ENCODE results near the gene CEPT1. TPM values are rescaled to one million over a fixed set of nuclear protein-coding genes. Genes with fewer than 3 reads are reported as not detected.

The CEPT1 gene
- total and polyA plus RNA-seq, 3 donors from 2014 or later, result 25.0 to 69.4 (median 63.2) TPM

DNA sequence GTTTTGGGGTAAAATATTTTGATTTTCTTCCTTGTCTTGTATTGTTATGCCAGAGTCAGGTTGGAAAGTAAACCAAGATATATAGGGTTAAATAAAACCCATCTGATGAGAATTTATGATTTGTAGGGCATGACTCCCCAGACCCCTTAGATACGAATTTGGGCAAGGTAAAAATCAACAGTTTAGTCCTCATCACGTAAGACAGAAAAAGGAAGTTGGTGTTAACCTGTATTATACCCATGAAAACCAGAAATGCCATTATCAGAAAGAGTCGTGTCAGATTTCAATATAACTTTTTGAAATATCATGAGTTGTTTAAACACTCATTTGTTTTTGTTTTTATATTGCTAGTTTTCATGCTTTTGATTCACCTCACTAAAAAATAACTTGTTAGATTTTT is 11.8 kb downstream of the CEPT1 start:
- TF ChIP-seq, protein P1, sequence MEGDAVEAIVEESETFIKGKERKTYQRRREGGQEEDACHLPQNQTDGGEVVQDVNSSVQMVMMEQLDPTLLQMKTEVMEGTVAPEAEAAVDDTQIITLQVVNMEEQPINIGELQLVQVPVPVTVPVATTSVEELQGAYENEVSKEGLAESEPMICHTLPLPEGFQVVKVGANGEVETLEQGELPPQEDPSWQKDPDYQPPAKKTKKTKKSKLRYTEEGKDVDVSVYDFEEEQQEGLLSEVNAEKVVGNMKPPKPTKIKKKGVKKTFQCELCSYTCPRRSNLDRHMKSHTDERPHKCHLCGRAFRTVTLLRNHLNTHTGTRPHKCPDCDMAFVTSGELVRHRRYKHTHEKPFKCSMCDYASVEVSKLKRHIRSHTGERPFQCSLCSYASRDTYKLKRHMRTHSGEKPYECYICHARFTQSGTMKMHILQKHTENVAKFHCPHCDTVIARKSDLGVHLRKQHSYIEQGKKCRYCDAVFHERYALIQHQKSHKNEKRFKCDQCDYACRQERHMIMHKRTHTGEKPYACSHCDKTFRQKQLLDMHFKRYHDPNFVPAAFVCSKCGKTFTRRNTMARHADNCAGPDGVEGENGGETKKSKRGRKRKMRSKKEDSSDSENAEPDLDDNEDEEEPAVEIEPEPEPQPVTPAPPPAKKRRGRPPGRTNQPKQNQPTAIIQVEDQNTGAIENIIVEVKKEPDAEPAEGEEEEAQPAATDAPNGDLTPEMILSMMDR (IDR thresholded peaks at IDR 0.05), result no peak
- no peak for TF ChIP-seq POLR2A (IDR thresholded peaks at IDR 0.05)
- Histone ChIP-seq H3K9me3 (no peaks in the 10 kb centered on the region), H3K27ac (no peak overlapping the region), H3K4me3 (no peak overlapping the region), H3K27me3 (no peaks in the 10 kb centered on the region), H3K4me1 (peaks cover 14% of the 10 kb centered on the region), H3K36me3 (ENCODE audit: low read depth, missing control alignments) (no peaks in the 10 kb centered on the region)
- intact Hi-C loops (cut with DNase I; ENCODE audit: low total_unique reads), result no loop called here
- WGBS, 2 donors, result 64 to 81% methylated on average over 3 of the region's 3 CpGs
- no peak for DNase-seq

DNA sequence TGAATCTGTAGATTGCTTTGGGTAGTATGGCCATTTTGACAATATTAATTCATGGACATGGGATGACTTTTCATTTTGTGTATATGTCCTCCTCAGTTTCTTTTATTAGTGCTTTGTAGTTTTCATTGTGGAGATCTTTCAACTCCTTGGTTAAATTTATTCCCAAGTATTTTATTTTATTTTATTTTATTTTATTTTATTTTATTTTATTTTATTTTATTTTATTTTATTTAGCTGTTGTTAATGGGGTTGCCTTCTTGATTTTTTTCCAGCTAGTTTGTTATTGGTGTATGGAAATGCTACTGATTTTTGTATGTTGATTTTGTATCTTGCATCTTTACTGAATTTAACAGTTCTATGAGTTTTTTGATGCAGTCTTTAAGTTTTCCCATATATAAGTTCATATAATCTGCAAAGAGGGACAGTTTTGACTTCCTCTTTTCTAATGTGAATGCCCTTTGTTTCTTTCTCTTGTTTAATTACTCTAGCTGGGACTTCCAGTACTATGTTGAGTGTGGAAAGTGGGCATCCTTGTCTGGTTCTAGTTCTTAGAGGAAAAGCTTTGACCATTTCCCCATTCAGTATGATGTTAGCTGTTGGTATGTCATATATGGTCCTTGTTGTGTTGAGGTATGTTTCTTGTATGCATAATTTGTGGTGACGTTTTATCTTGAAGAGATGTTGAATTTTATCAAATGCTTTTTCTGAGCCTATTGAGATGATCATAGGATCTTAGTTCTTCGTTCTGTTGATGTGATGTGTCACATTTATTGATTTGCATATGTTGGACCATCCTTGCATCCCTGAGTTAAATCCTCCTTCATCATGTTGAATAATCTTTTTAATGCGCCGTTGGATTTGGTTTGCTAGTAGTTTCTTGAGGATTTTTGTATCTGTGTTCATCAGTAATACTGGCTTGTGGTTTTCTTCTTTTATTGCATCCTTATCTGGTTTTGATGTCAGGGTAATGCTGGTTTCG is 14.3 kb downstream of the CEPT1 start:
- H3K27ac ChIP-seq, result no peak overlapping the region

DNA sequence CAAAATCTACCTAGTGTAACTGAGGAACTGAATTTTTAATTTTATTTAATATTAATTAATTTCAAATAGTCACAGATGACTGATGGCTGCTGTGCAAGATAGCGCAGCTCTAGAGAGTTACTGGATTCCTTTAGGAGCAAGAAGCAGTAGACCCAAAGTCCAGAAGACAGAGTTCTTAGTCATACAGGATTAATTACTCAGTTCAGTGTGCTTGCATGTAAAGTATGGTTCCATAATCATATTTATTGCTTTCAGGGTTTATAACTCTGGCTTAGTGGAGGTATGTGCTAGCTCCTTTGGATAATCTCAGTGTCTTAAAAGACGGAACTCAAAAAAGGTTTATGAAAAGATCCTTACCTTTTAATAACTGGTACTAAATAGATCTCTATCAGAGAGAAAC is 17.4 kb downstream of the CEPT1 start:
- WGBS, 2 donors, result 95 to 96% methylated on average over 2 of the region's 2 CpGs
- Histone ChIP-seq H3K9me3 (no peaks in the 10 kb centered on the region), H3K27me3 (no peaks in the 10 kb centered on the region), H3K4me1 (peaks cover 12% of the 10 kb centered on the region), H3K27ac (no peak overlapping the region), H3K36me3 (ENCODE audit: low read depth, missing control alignments) (no peaks in the 10 kb centered on the region), H3K4me3 (no peak overlapping the region)
- no peak for DNase-seq
- intact Hi-C loops (cut with DNase I; ENCODE audit: low total_unique reads), result no loop called here
- TF ChIP-seq, protein P1 (IDR thresholded peaks at IDR 0.05), result no peak
- no peak for TF ChIP-seq POLR2A (IDR thresholded peaks at IDR 0.05)

More for the DNA sequence above, 14.3 kb downstream of the CEPT1 start:
- 91% methylated on average over 5 of the region's 5 CpGs for WGBS, 2 donors
- intact Hi-C loops (cut with DNase I; ENCODE audit: low total_unique reads), result no loop called here
- no peak for DNase-seq
- H3K27me3 ChIP-seq, result no peaks in the 10 kb centered on the region
- no peaks in the 10 kb centered on the region for H3K36me3 ChIP-seq (ENCODE audit: low read depth, missing control alignments)
- no peak for TF ChIP-seq POLR2A (IDR thresholded peaks at IDR 0.05)
- TF ChIP-seq, protein P1 (IDR thresholded peaks at IDR 0.05), result no peak
- H3K9me3 ChIP-seq, result no peaks in the 10 kb centered on the region
- no peak overlapping the region for H3K4me3 ChIP-seq
- H3K4me1 ChIP-seq, result peaks cover 16% of the 10 kb centered on the region

DNA sequence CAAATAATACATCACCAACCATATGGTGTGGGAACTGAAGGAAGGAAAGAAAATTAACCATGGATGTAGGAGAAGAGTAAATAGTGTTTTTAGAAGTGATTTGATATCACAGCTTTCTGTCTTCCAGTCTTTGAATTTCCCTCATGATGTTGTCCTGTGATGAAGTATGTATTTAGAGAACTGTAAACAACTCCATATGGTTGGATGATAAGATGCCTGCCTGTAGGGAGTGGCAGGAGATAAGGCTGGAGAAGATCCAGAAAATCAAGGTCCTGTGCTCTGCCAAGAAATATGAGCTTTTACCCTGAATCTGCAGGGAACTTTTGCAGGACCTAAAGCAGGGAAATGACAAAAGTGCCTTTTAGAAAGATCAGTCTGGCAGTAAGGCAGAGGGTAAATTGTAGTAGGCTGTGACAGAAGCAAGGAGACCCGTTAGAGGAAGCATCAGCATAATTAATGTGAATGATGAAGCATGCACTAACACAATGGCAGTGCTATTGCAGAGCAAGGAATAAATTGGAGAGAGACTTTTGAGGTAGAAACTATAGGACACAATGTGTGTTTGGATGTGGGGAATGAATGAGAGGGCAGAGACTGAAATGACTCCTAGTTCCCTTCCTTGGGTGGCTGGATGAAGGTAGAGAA is 21.9 kb downstream of the CEPT1 start:
- Histone ChIP-seq H3K4me3 (no peak overlapping the region), H3K27ac (peak overlapping the region in 1 of 2 donors; percentile 14), H3K9me3 (no peaks in the 10 kb centered on the region), H3K36me3 (ENCODE audit: low read depth, missing control alignments) (no peaks in the 10 kb centered on the region), H3K27me3 (no peaks in the 10 kb centered on the region), H3K4me1 (peaks cover 10% of the 10 kb centered on the region)
- DNase-seq, result no peak
- 21 to 37% methylated on average over 1 of the region's 1 CpG for WGBS, 2 donors
- TF ChIP-seq, protein P1 (IDR thresholded peaks at IDR 0.05), result no peak
- no peak for TF ChIP-seq POLR2A (IDR thresholded peaks at IDR 0.05)
- intact Hi-C loops (cut with DNase I; ENCODE audit: low total_unique reads), result no loop called here

Measured in testis (tissue), 3 donors.